SK-N-SH treated with all-trans-retinoic acid at 6 μM for 48 hours (cell line): ENCODE data around the gene DNASE2B.

ENCODE experiments used
- RARB ChIP-seq: fragments of 250-450 bp; sonication (Bioruptor Pico); IDR thresholded peaks from 2 replicates; pipeline ENCODE4 v1.8.0; 2021; ENCODE audit warnings: mild to moderate bottlenecking, moderate library complexity
- ZFP30 ChIP-seq: fragments of 450-650 bp; formaldehyde crosslinking; IDR thresholded peaks from 2 replicates; pipeline ENCODE4 v1.5.0; 2022; ENCODE audit warnings: mild to moderate bottlenecking, moderate library complexity

- TF ChIP-seq ZFP30 (CRISPR knock-in tag) (no peak), RARB (CRISPR knock-in tag) (no peak)
These were observed 5.1 kb downstream of the DNASE2B start for GRCh38 chr1:84403347-84403746.
